Measurements from ENCODE around the gene KDM8. TPM values are rescaled to one million over a fixed set of nuclear protein-coding genes. Genes with fewer than 3 reads are reported as not detected.

The KDM8 gene
- total and polyA plus RNA-seq, 9 of the 15 experiments (the other 6 are each of a cell fraction or from before 2014, with no cell fraction given), result 0.61 to 9.1 (median 5.4) TPM

DNA sequence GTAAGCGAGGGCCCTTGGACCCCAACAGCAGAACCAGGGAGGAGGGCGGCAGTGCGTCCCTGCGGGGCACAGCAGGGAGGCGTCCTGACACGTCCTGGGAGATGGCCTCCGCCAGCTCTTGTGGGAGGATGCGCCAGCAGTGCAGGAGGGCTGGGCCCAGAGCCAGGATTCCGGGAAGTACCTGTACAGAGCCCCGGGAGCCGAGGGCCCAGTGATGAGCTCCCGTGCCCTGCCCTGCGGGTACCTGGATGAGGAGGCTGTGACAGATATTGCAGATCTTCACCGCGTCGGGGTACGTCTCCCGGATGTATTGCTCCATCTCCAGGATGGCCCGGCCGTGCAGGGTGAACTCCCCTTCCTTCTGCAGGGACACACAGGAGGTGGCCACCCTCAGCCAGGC lies 23.1 kb downstream of the KDM8 start:
- DNase-seq (ENCODE audit: extremely low read depth in 1 of 4, low spot score in 3 of 4) (no peak), FAIRE-seq (no peak), ATAC-seq (no peak)
- Histone ChIP-seq H3K9ac (ENCODE audit: insufficient read depth in 1 of 2, low read depth in 2 of 2, low read length in 2 of 2) (no peak overlapping the region; a peak in 1 of 4 replicates), H3K4me1 (replicated peaks in 1 of 2; ENCODE audit: control insufficient read depth in 2 of 2, insufficient read depth in 2 of 2, low read length in 2 of 2) (peaks cover 0 to 34% of the 10 kb centered on the region in 2 experiments; a peak in 3 of 5 replicates), H3K27ac (ENCODE audit: extremely low read depth, low read depth, low read length) (no peak overlapping the region), H3K79me2 (ENCODE audit: control insufficient read depth, insufficient read depth, low read length) (no peaks in the 10 kb centered on the region), H3K4me3 (no peak overlapping the region), H3K36me3 (ENCODE audit: control insufficient read depth, insufficient read depth, low read length) (peaks cover 13% of the 10 kb centered on the region; the same call in 2 of the 3 replicates), H4K20me1 (replicated peaks; ENCODE audit: control insufficient read depth, insufficient read depth, low read length) (no peaks in the 10 kb centered on the region), H3K27me3 (ENCODE audit: control insufficient read depth in 2 of 2, insufficient read depth in 2 of 2, low read length in 2 of 2) (no peaks in the 10 kb centered on the region), H2AFZ (ENCODE audit: low read depth, low read length) (no peak overlapping the region), H3K4me2 (ENCODE audit: insufficient read depth, low read length) (no peak overlapping the region), H3K9me1 (ENCODE audit: control insufficient read depth, insufficient read depth, low read length) (no peaks in the 10 kb centered on the region), H3K9me3 (replicated peaks; ENCODE audit: control insufficient read depth, insufficient read depth, low read depth, low read length) (no peaks in the 10 kb centered on the region)
- CTCF ChIA-PET (ENCODE audit: low intra/inter-chr PET ratio), result no interaction called here
- in situ Hi-C loops (cut with MboI), result no loop called here
- intact Hi-C loops (cut with micrococcal nuclease), result loop anchor here (5.0 kb wide), 1 partner anchor 44 kb away; no protein-coding TSS in a partner anchor
- no peak for TF ChIP-seq HMG20B (CRISPR knock-in tag; IDR thresholded peaks at IDR 0.05)
- TF ChIP-seq HDAC1 (IDR thresholded peaks at IDR 0.05), result no peak
- TF ChIP-seq PHB (CRISPR knock-in tag; IDR thresholded peaks at IDR 0.05), result no peak
- TF ChIP-seq, protein P1, sequence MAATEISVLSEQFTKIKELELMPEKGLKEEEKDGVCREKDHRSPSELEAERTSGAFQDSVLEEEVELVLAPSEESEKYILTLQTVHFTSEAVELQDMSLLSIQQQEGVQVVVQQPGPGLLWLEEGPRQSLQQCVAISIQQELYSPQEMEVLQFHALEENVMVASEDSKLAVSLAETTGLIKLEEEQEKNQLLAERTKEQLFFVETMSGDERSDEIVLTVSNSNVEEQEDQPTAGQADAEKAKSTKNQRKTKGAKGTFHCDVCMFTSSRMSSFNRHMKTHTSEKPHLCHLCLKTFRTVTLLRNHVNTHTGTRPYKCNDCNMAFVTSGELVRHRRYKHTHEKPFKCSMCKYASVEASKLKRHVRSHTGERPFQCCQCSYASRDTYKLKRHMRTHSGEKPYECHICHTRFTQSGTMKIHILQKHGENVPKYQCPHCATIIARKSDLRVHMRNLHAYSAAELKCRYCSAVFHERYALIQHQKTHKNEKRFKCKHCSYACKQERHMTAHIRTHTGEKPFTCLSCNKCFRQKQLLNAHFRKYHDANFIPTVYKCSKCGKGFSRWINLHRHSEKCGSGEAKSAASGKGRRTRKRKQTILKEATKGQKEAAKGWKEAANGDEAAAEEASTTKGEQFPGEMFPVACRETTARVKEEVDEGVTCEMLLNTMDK (IDR thresholded peaks at IDR 0.05; ENCODE audit: borderline replicate concordance, insufficient read depth, low read depth, low read length, poor library complexity, severe bottlenecking), result no peak
- TF ChIP-seq ZNF146 (CRISPR knock-in tag; IDR thresholded peaks at IDR 0.05; ENCODE audit: unreplicated experiment), result no peak
- no peak for TF ChIP-seq SMARCC2 (IDR thresholded peaks at IDR 0.05; ENCODE audit: low read depth)
- no peak for TF ChIP-seq ZNF24 (IDR thresholded peaks at IDR 0.05)
- no peak for TF ChIP-seq TEAD4 (IDR thresholded peaks at IDR 0.05; ENCODE audit: low read length)
- no peak for TF ChIP-seq TEAD4 (CRISPR knock-in tag; IDR thresholded peaks at IDR 0.05; ENCODE audit: borderline replicate concordance)
- no peak for TF ChIP-seq HDAC3 (IDR thresholded peaks at IDR 0.05; ENCODE audit: borderline replicate concordance, partially characterized antibody)
- no peak for TF ChIP-seq ZNF57 (CRISPR knock-in tag; IDR thresholded peaks at IDR 0.05)
- no peak for TF ChIP-seq ZNF561 (CRISPR knock-in tag; conservative IDR thresholded peaks at IDR 0.05)
- no peak for TF ChIP-seq CEBPB (tag; IDR thresholded peaks at IDR 0.05)
- TF ChIP-seq WHSC1 (IDR thresholded peaks at IDR 0.05; ENCODE audit: low read length), result no peak
- POLR2A ChIA-PET, result interaction anchor here (1.0 to 2.4 kb wide), 4 partner anchors 17 to 105 kb away, joined by 3 to 8 read pairs (median 4); no protein-coding TSS in a partner anchor
- BruUV-seq (replicated peaks), result no TSS peak
- 66% methylated on average over 16 of the region's 20 CpGs for WGBS (ENCODE audit: insufficient coverage, low coverage, missing lambda C conversion rate)

Data from K562 (cell line).